Measurements from ENCODE around the gene TLCD3B.
"Not testable (repeated sequence)": the region's sequence is repeated elsewhere in the genome, so short reads cannot be mapped to it uniquely, and the experiment has no call there.

TLCD3B gene

GRCh38 chr16:30027588-30028437 is 3.3 kb downstream of the TLCD3B start:
- in situ Hi-C loops (cut with HindIII; ENCODE audit: low sequenced_read_pairs), result no loop called here

DNA sequence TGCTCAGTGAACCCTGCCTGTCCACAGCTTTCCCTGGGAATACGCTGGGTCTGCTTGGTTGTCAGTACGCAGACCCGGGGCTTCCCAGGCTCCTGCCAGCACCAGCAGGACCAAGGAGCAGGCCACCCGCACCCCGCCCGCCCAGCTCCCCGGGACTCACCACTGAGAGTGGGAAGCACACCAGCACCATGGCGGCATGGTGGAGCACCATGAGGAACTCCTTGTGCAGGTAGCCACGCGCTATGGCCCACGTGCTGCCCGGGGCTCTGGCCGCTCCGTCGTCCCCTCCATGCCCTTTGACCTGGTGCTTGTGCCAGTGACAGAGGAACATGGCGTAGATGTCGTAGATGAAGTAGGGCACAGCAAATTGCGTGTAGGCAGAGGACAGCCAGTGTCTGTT is 4.6 kb downstream of the TLCD3B start:
- in situ Hi-C loops (cut with HindIII; ENCODE audit: low sequenced_read_pairs), result no loop called here

DNA sequence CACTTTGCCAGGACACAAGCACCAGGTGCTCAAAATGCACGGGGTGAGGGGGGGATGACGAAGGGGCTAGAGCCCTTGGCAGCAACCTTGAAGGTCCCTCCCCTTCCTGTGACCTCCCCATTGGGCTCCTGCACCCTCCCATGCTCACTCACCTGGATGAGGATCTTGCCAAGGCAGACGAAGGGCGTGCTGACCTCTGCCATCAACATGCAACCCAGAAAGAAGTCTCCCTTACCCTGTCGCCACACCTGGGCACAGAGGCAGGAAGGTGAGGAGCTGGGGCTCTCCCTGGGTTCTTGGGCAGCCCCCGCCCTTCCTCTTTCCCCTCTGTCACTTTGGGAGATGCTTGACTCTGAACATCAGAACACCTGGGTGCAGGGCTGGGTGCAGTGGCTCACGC is 5.5 kb downstream of the TLCD3B start:
- in situ Hi-C loops (cut with HindIII; ENCODE audit: low sequenced_read_pairs), result no loop called here

DNA sequence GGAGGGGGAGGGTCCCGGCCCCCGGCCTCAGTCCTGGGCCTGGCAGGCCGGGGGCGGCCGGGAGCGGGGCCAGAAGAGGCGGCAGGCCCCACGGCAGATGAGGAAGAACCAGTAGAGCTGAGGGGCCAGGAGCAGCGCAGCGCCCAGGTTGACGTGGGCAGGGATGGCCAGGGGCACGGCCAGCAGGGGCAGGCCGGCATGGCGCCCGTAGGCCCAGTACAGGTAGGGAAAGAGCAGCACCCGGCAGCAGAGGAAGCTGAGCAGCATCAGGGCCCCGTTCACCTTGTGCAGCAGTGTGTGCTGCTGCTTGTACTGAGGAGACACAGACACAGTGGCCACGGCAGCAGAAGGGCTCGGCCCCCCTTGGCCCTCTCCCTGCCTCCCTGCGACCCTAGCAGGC is 5.9 kb downstream of the TLCD3B start:
- in situ Hi-C loops (cut with HindIII; ENCODE audit: low sequenced_read_pairs), result no loop called here

DNA sequence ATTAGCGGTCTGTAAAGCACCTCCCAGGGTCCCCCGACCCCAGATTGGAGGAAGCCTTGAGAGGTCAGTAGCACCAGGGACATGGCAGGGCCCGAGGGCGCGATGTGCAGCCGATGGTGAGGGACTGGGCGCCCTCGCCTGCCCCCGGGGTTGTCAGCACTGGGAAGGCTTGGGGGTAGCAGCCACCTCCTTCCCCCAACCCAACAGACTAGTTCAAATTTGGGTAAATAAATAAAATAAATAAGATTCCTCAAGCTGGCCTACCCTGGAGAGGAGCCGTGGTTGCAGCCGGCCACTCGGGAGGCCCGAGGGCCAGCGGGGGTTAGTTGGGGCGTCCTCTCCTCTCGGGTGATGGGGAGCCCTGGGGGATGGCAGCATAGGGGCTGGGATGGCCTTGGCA is 6.6 kb downstream of the TLCD3B start:
- in situ Hi-C loops (cut with HindIII; ENCODE audit: low sequenced_read_pairs), result no loop called here

DNA sequence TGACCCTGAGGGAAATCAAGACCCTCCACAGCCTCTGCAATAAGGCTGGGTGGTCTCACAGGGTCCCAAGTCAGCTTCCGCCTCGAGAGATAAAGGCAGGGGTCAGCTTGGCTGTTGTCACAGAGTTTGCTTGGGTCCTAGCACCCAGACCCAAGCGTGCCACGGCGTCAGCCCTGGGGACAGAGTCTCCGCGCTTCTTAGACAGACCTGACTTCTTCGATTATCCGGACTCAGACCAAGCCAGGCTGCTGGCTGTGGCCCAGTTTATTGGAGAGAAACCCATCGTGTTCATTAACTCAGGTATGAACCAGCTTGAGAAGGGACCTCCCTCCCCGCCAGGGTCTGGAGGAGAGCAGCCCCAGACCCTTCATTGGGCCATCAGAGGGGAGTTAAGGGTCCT is 7.5 kb downstream of the TLCD3B start:
- in situ Hi-C loops (cut with HindIII; ENCODE audit: low sequenced_read_pairs), result no loop called here

GRCh38 chr16:30022887-30023286 is 8.2 kb downstream of the TLCD3B start, which contains the start of gene C16orf92:
TSS of gene C16orf92 (plus strand) at chr16:30023198. CDS start at chr16:30023341, 143 bp downstream.
- in situ Hi-C loops (cut with HindIII; ENCODE audit: low sequenced_read_pairs), result no loop called here

DNA sequence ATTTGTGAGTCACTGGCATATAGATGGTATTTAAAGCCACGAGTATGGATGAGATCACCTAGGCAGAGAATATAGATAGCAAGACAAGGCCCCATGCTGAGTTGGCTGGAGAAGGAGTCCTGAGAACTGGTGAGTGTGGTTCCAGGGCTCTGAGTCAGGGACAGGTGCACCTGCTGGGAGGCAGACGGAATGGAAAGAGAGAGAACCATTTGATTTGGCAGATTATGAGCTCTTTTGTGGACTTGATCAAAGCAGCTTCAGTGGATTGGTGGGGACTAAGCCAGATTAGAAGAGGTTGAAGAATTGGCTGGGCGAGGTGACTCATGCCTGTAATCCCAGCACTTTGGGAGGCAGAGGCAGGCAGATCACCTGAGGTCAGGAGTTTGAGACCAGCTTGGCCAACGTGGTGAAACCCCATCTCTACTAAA is 12.3 kb downstream of the TLCD3B start:
- in situ Hi-C loops (cut with HindIII; ENCODE audit: low sequenced_read_pairs), result no loop called here

DNA sequence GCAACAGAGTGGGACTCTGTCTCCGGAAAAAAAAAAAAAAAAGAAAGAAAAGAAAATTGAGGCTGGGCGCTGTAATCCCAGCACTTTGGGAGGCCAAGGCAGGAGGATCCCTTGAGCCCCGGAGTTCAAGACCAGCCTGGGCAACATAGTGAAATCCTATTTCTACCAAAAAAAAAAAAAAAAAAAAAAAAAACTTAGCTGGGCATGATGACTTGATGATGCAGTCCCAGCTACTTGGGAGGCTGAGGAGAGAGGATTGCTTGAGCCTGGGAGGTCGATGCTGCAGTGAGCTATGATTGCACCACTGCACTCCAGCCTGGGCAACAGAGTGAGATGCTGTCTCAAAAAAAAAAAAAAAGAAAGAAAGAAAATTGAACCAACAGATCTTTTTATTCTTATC is 13.1 kb downstream of the TLCD3B start:
- in situ Hi-C loops (cut with HindIII; ENCODE audit: low sequenced_read_pairs), result not testable (repeated sequence)

DNA sequence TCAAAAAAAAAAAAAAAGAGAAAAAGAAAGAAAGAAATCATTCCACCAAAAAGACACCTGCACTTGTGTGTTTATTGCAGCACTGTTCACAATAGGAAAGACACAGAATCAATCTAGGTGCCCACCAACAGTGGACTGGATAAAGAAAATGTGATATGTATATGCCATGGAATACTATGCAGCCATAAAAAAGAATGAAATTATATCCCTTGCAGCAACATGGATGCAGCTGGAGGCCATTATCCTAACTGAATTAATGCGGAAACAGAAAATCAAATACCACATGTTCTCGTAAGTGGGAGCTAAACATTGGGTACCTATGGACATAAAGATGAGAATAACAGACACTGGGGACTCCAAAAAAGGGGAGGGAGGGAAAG is 13.8 kb downstream of the TLCD3B start:
- in situ Hi-C loops (cut with HindIII; ENCODE audit: low sequenced_read_pairs), result no loop called here

DNA sequence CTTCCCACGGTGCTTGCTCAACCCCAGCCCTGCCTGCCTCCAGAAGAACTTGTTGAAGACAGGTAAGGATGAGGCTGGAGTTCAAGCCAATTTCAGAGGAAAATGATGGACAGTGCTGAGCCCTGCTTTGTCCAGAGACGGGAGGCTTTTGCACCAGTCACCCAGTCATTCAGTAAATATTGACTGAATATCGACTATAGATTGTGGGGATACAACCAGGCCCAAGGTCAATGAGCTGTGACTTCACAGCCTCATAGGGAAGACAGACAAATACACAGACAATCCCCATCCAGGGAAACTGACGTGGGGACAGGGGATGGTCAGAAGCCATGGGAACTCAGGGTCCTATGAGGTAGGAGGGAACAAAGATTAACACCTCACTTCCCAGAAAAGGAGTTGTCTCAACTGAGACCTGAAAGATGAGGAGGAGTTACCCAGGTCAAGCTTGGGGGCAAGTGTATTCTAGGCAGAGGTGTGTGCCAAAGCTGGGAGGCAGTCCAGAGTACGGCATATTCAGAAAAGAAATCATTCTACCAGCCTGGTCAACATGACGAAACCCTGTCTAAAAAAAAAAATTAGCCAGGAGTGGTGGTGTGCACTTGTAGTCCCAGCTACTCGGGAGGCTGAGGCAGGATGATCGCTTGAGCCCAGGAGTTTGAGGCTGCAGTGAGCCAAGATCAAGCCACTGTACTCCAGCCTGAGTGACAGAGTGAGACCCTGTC is 14.4 kb downstream of the TLCD3B start:
- in situ Hi-C loops (cut with HindIII; ENCODE audit: low sequenced_read_pairs), result no loop called here

DNA sequence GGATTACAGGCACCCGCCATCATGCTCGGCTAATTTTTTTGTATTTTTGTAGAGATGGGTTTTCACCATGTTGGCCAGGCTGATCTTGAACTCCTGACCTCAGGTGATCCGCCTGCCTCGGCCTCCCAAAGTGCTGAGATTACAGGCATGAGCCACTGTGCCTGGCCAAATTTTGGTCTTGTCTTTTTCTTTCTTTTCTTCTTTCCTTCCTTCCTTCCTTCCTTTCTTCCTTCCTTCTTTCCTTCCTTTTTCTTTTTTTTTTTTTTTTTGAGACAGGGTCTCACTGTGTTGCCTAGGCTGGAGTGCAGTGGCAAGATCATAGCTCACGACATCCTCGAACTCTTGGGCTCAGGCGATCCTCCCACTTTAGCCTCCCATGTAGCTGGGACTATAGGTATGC is 15.6 kb downstream of the TLCD3B start:
- in situ Hi-C loops (cut with HindIII; ENCODE audit: low sequenced_read_pairs), result not testable (repeated sequence)

- in situ Hi-C loops (cut with HindIII; ENCODE audit: low sequenced_read_pairs), result not testable (repeated sequence)
Observed at GRCh38 chr16:30012598-30012997, 18.5 kb downstream of the TLCD3B start.

DNA sequence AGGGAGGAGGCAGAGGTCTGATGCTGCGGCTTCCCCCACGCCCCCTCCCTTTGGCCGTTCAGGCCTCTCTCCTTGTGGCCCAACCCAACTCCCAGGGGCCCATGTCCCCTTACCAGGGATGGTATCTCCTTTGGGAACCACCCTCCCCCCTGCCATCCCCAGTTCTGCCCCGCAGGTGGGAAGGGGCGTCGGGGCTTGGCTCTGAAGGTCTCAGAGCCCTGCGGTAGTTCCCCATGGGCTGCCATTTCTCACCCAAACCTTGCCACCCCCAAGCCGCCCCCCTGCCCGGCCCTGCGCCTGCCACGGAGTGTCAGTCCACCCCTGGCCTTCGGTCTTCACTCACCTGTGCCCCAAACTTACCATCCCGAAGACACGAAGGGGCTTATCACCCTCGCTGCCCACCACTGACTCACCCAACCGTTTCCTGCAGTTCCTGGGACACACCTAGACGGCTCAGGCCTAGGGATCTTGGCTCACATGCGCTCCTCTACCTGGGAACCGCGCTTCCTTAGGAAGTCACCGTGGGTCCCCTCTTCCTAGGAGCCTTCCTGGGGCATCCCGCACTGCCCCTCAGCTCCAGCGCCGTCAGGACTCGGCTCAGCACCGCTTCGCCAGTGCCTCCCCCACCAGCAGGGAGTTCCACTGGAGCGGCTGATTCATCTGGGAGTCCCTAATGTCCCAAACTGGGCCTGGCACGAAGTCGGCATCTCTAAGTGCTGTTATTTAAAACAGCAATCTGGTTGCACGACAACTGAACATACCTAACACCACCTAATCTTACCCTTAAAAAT is 19.2 kb downstream of the TLCD3B start:
- in situ Hi-C loops (cut with HindIII; ENCODE audit: low sequenced_read_pairs), result no loop called here

DNA sequence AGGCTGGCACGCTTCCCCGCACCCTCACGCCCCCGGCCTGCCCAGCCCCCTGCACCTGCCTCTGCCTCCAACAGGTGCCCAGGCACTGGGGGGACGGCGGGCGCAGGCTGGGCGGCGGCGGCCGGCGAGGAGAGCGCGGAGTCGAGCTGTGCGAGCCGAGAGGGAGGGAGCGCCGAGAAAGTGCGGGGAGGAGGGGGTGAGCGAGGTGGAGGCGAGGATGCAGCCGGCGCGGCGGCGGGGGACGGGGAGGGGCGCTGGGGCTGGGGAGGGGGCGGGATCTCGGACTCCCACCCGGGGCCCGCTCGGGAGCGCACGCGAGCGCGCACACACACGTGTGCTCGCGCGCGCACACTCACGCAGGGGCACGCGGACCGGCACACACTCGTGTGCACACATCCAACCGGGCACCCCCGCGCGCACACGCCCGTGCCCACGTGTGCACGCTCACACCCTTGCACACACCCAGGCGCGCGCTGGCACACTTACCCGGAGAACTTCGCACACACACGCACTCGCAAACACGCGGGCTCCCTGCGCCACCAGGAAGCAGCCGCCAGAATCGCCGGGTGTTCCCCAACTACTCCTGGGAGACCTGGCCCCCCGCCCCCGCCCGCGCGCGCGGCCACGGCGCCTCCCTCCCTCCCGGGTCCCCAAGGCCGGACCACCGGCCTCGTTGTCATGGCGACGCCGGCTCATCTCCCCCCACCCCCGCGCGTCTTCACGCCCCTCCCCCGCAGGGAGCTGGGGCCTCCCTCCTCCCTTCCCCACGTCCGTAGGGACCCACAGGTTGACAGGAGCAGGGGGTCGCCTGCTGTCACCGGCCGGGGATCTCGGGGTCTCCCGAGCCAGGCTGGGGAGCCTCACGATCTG is 20.0 kb downstream of the TLCD3B start, which contains the start of gene DOC2A:
DOC2A (minus strand) TSS at position 184 of the 870 bp plus-strand sequence. CDS start 805 bp downstream, outside the sequence.
- in situ Hi-C loops (cut with HindIII; ENCODE audit: low sequenced_read_pairs), result no loop called here

DNA sequence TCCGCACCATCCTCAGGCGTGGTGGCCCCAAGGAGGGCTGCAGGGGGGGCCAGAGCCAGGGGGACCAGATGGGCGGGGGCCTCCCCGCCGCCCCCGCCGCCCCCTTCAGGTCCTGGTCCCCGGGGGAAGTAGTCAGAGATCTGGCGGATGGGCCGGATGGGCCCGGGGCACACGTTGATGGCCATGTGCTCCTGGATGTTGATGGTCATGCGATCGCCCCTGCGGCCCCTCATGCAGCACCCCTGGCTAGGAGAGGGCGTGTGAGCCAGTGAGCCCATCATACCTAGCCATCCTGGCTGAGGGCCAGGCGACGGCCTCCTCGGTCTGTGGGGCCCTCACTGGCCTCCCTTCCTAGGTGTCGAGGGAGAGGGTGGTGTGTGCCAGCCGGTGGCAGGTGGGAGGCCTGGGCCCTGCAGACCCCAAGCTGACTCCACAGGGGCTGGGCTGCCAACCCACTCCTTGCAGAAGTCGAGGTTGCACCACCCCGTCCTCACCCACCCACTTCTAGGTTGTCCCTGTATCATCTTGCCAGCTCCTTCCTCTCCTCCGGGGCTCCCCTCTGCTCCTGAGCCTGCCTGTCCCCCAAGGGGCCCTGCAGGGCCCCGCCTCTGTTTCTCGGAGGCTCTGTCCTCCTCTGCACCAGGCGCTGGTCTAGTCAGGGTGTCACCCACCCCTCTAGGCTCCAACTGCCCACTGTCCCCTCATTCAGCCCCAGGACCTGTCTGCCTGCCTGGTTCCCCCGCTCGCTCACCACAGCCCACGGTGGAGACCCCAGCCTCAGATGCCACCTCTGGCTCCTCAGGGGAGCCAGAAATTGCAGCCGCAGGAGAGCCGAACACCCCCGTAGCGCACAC is 20.9 kb downstream of the TLCD3B start:
- in situ Hi-C loops (cut with HindIII; ENCODE audit: low sequenced_read_pairs), result no loop called here

DNA sequence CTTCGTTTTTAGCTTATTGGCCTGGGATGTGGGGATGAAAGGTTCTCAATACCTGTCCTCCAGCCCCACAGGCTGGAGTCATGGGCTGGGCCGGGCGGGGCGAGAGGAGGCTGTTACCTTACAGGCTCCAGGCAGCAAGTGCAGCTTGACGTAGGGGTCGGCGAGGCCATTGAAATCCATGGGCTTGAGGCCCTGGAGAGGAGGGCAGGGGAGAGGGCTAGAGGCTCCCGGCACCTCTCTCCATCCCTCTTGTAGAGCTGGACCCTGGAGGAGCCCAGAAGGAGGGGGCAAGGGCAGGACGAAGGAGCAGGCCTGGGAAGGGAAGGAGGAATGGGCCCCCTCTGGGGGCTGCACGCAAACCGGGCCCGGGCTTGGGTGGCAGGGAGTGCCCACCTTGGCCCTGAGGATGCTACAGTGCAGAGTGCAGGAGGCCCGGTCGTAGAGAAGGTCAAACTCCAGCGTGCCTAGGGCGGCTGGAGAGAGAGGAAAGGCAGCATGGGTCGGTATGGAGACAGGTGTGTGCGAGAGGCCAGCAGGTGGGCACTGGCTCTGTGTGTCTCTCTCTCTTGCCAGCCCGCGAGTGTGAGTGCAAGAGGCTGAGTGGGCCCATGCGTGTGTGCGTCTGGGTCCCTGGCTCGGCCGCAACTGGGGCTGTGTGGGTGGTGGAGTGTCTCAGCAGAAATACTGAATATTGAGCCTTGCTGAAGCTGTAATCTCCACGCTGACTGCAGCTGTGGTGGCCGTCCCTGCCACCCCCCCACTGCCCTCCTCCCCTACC is 21.8 kb downstream of the TLCD3B start:
- in situ Hi-C loops (cut with HindIII; ENCODE audit: low sequenced_read_pairs), result no loop called here

DNA sequence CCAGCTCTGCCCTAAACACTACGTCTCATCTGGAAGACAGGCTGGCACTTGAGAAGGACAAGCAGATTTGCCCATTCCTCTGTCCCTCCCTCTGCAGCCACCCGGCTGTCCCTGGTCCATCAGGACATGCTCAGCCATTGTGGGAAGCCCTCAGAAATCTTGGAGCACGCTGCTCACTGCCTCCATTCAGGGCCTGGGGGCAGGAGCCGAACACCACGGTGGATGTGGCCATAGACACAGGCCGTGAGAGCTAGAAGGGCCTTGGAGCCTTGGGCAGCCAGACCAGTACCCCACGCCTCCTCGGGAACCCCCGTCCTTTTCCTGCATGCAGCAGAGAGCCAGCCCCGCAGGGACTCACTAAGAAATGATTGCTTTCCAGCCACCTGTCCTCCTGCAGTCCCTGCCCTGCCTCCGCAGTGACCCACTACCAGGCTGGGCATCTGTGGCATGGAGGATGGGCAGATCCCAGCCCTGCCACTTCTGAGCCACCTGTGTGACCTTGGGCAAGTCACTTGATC is 23.6 kb downstream of the TLCD3B start:
- in situ Hi-C loops (cut with HindIII; ENCODE audit: low sequenced_read_pairs), result no loop called here

All from endothelial cell of hepatic sinusoid (primary cell).